Natural killer cell (primary cell): Measurements from ENCODE around the gene SLC44A4. TPM values are rescaled to one million over a fixed set of nuclear protein-coding genes. Genes with fewer than 3 reads are reported as not detected.

ENCODE experiments used
- ATAC-seq, 3 donors: fragments of 150-1000 bp in 2 of 3; fragments of 200-7000 bp in 1 of 3; cut with Tn5 transposase; 1 replicate in 1 of 3; 2 replicates in 2 of 3; pipeline ENCODE4 v1.10.0; 2021; ENCODE audit warnings: mild to moderate bottlenecking in 2 of 3, moderate library complexity in 2 of 3
- DNase-seq, 2 donors: peaks; one replicate each; pipeline versions ENCODE4 v3.0.0 to v3.0.0-alpha.2; 2013 to 2021; ENCODE audit warnings: mixed read lengths in 1 of 2
- H3K27ac ChIP-seq: one replicate; pipeline ENCODE4 v1.5.1; 2013; ENCODE audit warnings: mild to moderate bottlenecking, low read length
- H3K27me3 ChIP-seq: one replicate; pipeline ENCODE4 v1.6.1; 2013; ENCODE audit warnings: low read length; ENCODE audit not compliant: control insufficient read depth, insufficient read depth
- H3K36me3 ChIP-seq: one replicate; pipeline ENCODE4 v1.6.1; 2013; ENCODE audit warnings: low read length; ENCODE audit not compliant: control insufficient read depth, insufficient read depth
- H3K4me1 ChIP-seq: one replicate; pipeline ENCODE4 v1.6.1; 2013; ENCODE audit warnings: low read length; ENCODE audit not compliant: control insufficient read depth, insufficient read depth
- H3K4me3 ChIP-seq: one replicate; pipeline ENCODE4 v1.5.1; 2013; ENCODE audit warnings: low read length
- H3K9me3 ChIP-seq: one replicate; pipeline ENCODE4 v1.6.1; 2013; ENCODE audit warnings: low read length; ENCODE audit not compliant: control insufficient read depth, insufficient read depth
- H3K27ac Mint-ChIP-seq, 2 donors: one replicate each; pipeline ENCODE4 v1.8.0; 2022; ENCODE audit warnings: mild to moderate bottlenecking in 2 of 2, mixed read lengths in 2 of 2, moderate library complexity in 1 of 2
- H3K27me3 Mint-ChIP-seq, 2 donors: one replicate each; pipeline ENCODE4 v1.8.0; 2022; ENCODE audit warnings: low read depth in 2 of 2, mixed read lengths in 2 of 2
- H3K36me3 Mint-ChIP-seq: one replicate; pipeline ENCODE4 v1.8.0; 2022; ENCODE audit warnings: mixed read lengths
- H3K4me1 Mint-ChIP-seq, 2 donors: one replicate each; pipeline ENCODE4 v1.8.0; 2022; ENCODE audit warnings: mixed read lengths in 2 of 2
- H3K4me3 Mint-ChIP-seq: one replicate; pipeline ENCODE4 v1.8.0; 2022; ENCODE audit warnings: mild to moderate bottlenecking, moderate library complexity, mixed read lengths
- H3K9me3 Mint-ChIP-seq, 2 donors: one replicate each; pipeline ENCODE4 v1.8.0; 2022; ENCODE audit warnings: mixed read lengths in 2 of 2
- CTCF ChIP-seq: fragments of 200-600 bp; IDR thresholded peaks from one replicate; pipeline ENCODE4 v1.8.0; 2022; ENCODE audit warnings: antibody characterized with exemption
- WGBS: methylation state at CpG from one replicate; pipeline ENCODE4 v1.1.7; 2013; ENCODE audit warnings: missing lambda C conversion rate; ENCODE audit not compliant: insufficient coverage; 5-methylcytosine and 5-hydroxymethylcytosine counted together
- intact Hi-C: fragments of 100-400 bp; cut with micrococcal nuclease; formaldehyde crosslinking; loops from one replicate; pipeline ENCODE4 v1.14.2; 2022
- total RNA-seq, 4 donors: library from RNA; stranded (reverse); fragments of 120-200 nt in 1 of 4; gene quantifications; one replicate each; pipeline versions ENCODE4 v1.2.3 to v1.2.4, GENCODE V29; 2013 to 2022

The SLC44A4 gene
- total RNA-seq, 3 donors from 2014 or later (not counting 1 experiment from before 2014, with no cell fraction given): 0.48 TPM; not detected in 2

GRCh38 chr6:31862344-31863235, 16.2 kb downstream of the SLC44A4 start, which contains the start of gene NEU1:
NEU1 (minus strand) TSS chr6:31862821; CDS start chr6:31862776, 45 bp downstream.
- peak within 1 kb of the TSS; percentile 97 to 99 for H3K27ac Mint-ChIP-seq
- TF ChIP-seq CTCF: no peak
- no peaks in the 10 kb centered on the region for H3K36me3 Mint-ChIP-seq
- peaks cover 25% of the 10 kb centered on the region for H3K4me1 ChIP-seq
- no peaks in the 10 kb centered on the region for H3K27me3 ChIP-seq
- under 1% methylated on average over 64 of the region's 64 CpGs for WGBS
- H3K9me3 Mint-ChIP-seq: no peaks in the 10 kb centered on the region
- DNase-seq: peak; percentile 99 to 100
- peaks cover 21% of the 10 kb centered on the region for H3K36me3 ChIP-seq
- intact Hi-C loops: loop anchor here (1.0 kb wide), 3 partner anchors 28 to 197 kb away; partner anchors contain the start of gene EHMT2
- H3K4me1 Mint-ChIP-seq: peaks cover 20 to 33% of the 10 kb centered on the region in 2 donors
- H3K27ac ChIP-seq: peak within 1 kb of the TSS; percentile 91
- peak within 1 kb of the TSS; percentile 96 for H3K4me3 Mint-ChIP-seq
- peak; percentile 86 to 98 (median 93) for ATAC-seq
- H3K4me3 ChIP-seq: peak within 1 kb of the TSS; percentile 89
- no peaks in the 10 kb centered on the region for H3K9me3 ChIP-seq
- H3K27me3 Mint-ChIP-seq: no peaks in the 10 kb centered on the region

GRCh38 chr6:31861919-31862343, 16.9 kb downstream of the SLC44A4 start:
- Histone ChIP-seq H3K36me3 (peaks cover 28% of the 10 kb centered on the region), H3K27me3 (no peaks in the 10 kb centered on the region), H3K27ac (peak overlapping the region; percentile 91), H3K4me3 (peak overlapping the region; percentile 89), H3K4me1 (peaks cover 25% of the 10 kb centered on the region), H3K9me3 (no peaks in the 10 kb centered on the region)
- Mint-ChIP-seq H3K27me3 (no peaks in the 10 kb centered on the region), H3K9me3 (no peaks in the 10 kb centered on the region), H3K4me3 (peak overlapping the region; percentile 96), H3K27ac (peak overlapping the region; percentile 97 to 99), H3K4me1 (peaks cover 20 to 33% of the 10 kb centered on the region in 2 donors), H3K36me3 (no peaks in the 10 kb centered on the region)
- no peak for TF ChIP-seq CTCF
- intact Hi-C loops: loop anchor here (1.0 kb wide), 1 partner anchor 28 kb away; no protein-coding TSS in a partner anchor
- no peak for ATAC-seq
- DNase-seq: peak in 1 of 2 donors; percentile 25
- WGBS: 54% methylated on average over 17 of the region's 17 CpGs

- H3K27ac Mint-ChIP-seq: peak overlapping the region in 1 of 2 donors; percentile 99
Measured at GRCh38 chr6:31861150-31861549, 17.6 kb downstream of the SLC44A4 start.

More at GRCh38 chr6:31861150-31861549, 17.6 kb downstream of the SLC44A4 start:
- Histone ChIP-seq H3K4me1 (peaks cover 25% of the 10 kb centered on the region), H3K36me3 (peaks cover 28% of the 10 kb centered on the region), H3K27me3 (no peaks in the 10 kb centered on the region), H3K4me3 (no peak overlapping the region), H3K27ac (no peak overlapping the region), H3K9me3 (no peaks in the 10 kb centered on the region)
- no peak for DNase-seq
- Mint-ChIP-seq H3K27me3 (no peaks in the 10 kb centered on the region), H3K36me3 (no peaks in the 10 kb centered on the region), H3K4me3 (peak overlapping the region; percentile 96), H3K4me1 (peaks cover 20 to 33% of the 10 kb centered on the region in 2 donors), H3K9me3 (no peaks in the 10 kb centered on the region)
- WGBS: 92% methylated on average over 7 of the region's 7 CpGs
- no peak for TF ChIP-seq CTCF
- ATAC-seq: no peak
- intact Hi-C loops: no loop called here
